ENCODE data around the gene KCTD7. TPM values are rescaled to one million over a fixed set of nuclear protein-coding genes. Genes with fewer than 3 reads are reported as not detected.

The KCTD7 gene
- total and polyA plus RNA-seq, 2 of the 4 experiments (the other 2 are of a cell fraction), result 6.1 to 12.8 TPM

GRCh38 chr7:66689081-66689480 lies 60.4 kb downstream of the KCTD7 start:
- Histone ChIP-seq H2BK20ac (ENCODE audit: low read depth, low read length) (no peak overlapping the region), H2BK15ac (ENCODE audit: low read depth, low read length) (no peak overlapping the region), H3K36me3 (ENCODE audit: control insufficient read depth, insufficient read depth, low read length) (peaks cover 13% of the 10 kb centered on the region; the same call in 1 of the 2 replicates), H3K9me3 (ENCODE audit: control insufficient read depth, insufficient read depth, low read length) (no peaks in the 10 kb centered on the region), H3K4me3 (ENCODE audit: insufficient read depth, low read depth, low read length) (no peak overlapping the region), H3K79me1 (ENCODE audit: low read depth in 1 of 2, low read length in 2 of 2) (peaks cover 11 to 63% of the 10 kb centered on the region in 2 experiments), H2BK120ac (ENCODE audit: low read depth, low read length) (no peak overlapping the region), H4K5ac (ENCODE audit: low read depth, low read length) (no peak overlapping the region), H3K4me1 (ENCODE audit: control insufficient read depth, insufficient read depth, low read length) (0 out of 2 replicates have a peak, but pooled peaks cover 2% of the 10 kb centered on the region), H4K91ac (ENCODE audit: insufficient read depth, low read depth, low read length) (no peak overlapping the region), H3K18ac (ENCODE audit: low read depth, low read length) (no peak overlapping the region), H2AFZ (replicated peaks; ENCODE audit: low read length, poor library complexity) (no peak overlapping the region), H3K4ac (ENCODE audit: low read depth, low read length) (no peak overlapping the region), H4K8ac (ENCODE audit: low read depth in 2 of 2, low read length in 2 of 2) (no peak overlapping the region), H3K27me3 (ENCODE audit: control insufficient read depth, insufficient read depth, low read length) (no peaks in the 10 kb centered on the region), H2AK5ac (ENCODE audit: low read depth, low read length) (no peak overlapping the region), H4K20me1 (ENCODE audit: insufficient read depth, low read length) (peaks cover 30% of the 10 kb centered on the region), H3K27ac (ENCODE audit: insufficient read depth, low read length) (no peak overlapping the region), H2AK9ac (replicated peaks; ENCODE audit: low read depth, low read length, poor library complexity) (no peak overlapping the region), H2BK5ac (ENCODE audit: low read depth, low read length, poor library complexity, severe bottlenecking) (no peak overlapping the region), H3K9me1 (ENCODE audit: insufficient read depth, low read length) (peaks cover 9% of the 10 kb centered on the region; the same call in 1 of the 2 replicates), H3K14ac (replicated peaks; ENCODE audit: low read depth, low read length) (no peak overlapping the region), H3K56ac (ENCODE audit: extremely low read depth, insufficient read depth, low read length) (no peak overlapping the region), H3K9ac (ENCODE audit: low read depth, low read length) (no peak overlapping the region), H3K4me2 (ENCODE audit: low read depth, low read length) (no peak overlapping the region), H3K23ac (ENCODE audit: low read depth, low read length) (no peak overlapping the region)
- WGBS, 2 experiments (ENCODE audit: extremely low coverage in 2 of 2, insufficient read length in 1 of 2), result no CpG with 5 or more reads among the region's 2 CpGs
- ATAC-seq (ENCODE audit: low read depth) (no peak), DNase-seq (no peak)
- no peak for TF ChIP-seq MXI1 (IDR thresholded peaks at IDR 0.05; ENCODE audit: borderline replicate concordance, low read depth, low read length)
- 0 out of 2 replicates have a peak, but pooled peaks have one; percentile 16 for TF ChIP-seq MAFK (IDR thresholded peaks at IDR 0.05; ENCODE audit: low read depth, low read length)
- ChIA-PET POLR2A (ENCODE audit: unreplicated experiment) (no interaction called here), CTCF (interaction anchor here (0.6 kb wide), 1 partner anchor 576 kb away, joined by 3 read pairs; no protein-coding TSS in a partner anchor)
- dilution Hi-C loops (cut with HindIII; ENCODE audit: low sequenced_read_pairs, unreplicated experiment) (no loop called here), in situ Hi-C loops (cut with MboI; ENCODE audit: low sequenced_read_pairs) (no loop called here), intact Hi-C loops (cut with micrococcal nuclease) (no loop called here)
- BruUV-seq (replicated peaks), result no TSS peak

All from IMR-90 (cell line).